Fibroblast of mammary gland (primary cell): ENCODE measurements around the gene UNC119B.
"Not testable (repeated sequence)": the region's sequence is repeated elsewhere in the genome, so short reads cannot be mapped to it uniquely, and the experiment has no call there.

ENCODE experiments used
- DNase-seq: peaks from one replicate; pipeline ENCODE4 v3.0.0-alpha.2; 2010; ENCODE audit warnings: low read depth
- H3K4me3 ChIP-seq: 2 replicates; pipeline ENCODE4 v1.5.1; 2011; ENCODE audit warnings: low read depth, mild to moderate bottlenecking, low read length, moderate library complexity; ENCODE audit not compliant: control insufficient read depth
- CTCF ChIP-seq: conservative IDR thresholded peaks from 2 replicates; pipeline ENCODE4 v1.5.1; 2011; ENCODE audit warnings: low read depth, low read length, inconsistent platforms; ENCODE audit not compliant: control insufficient read depth, insufficient read depth

Gene UNC119B

GRCh38 chr12:120668868-120669840, 41.1 kb upstream of the UNC119B start:
- no peak for TF ChIP-seq CTCF
- DNase-seq = peak; percentile 33
- no peak overlapping the region for H3K4me3 ChIP-seq

- not testable (repeated sequence) for H3K4me3 ChIP-seq
These were observed 40.0 kb upstream of the UNC119B start for GRCh38 chr12:120670237-120670636.

GRCh38 chr12:120670667-120671066, 39.6 kb upstream of the UNC119B start:
- no peak overlapping the region for H3K4me3 ChIP-seq
- TF ChIP-seq CTCF = no peak

More at GRCh38 chr12:120670237-120670636, 40.0 kb upstream of the UNC119B start:
- not testable (repeated sequence) for DNase-seq

GRCh38 chr12:120674097-120674636, 36.1 kb upstream of the UNC119B start:
- no peak for TF ChIP-seq CTCF
- DNase-seq = no peak
- H3K4me3 ChIP-seq = no peak overlapping the region

More at GRCh38 chr12:120670667-120671066, 39.6 kb upstream of the UNC119B start:
- no peak for DNase-seq

GRCh38 chr12:120677765-120678473, 32.3 kb upstream of the UNC119B start:
- peak; percentile 67 for DNase-seq
- no peak for TF ChIP-seq CTCF
- no peak overlapping the region for H3K4me3 ChIP-seq

GRCh38 chr12:120678572-120678971, 31.7 kb upstream of the UNC119B start:
- TF ChIP-seq CTCF = no peak
- H3K4me3 ChIP-seq = no peak overlapping the region
- DNase-seq = peak; percentile 33
